Neuronal stem cell (in vitro differentiated cells): ENCODE measurements around the gene AVL9.
"Not testable (repeated sequence)": the region's sequence is repeated elsewhere in the genome, so short reads cannot be mapped to it uniquely, and the experiment has no call there.

ENCODE experiments used
- DNase-seq: peaks from one replicate; pipeline ENCODE4 v3.0.0-alpha.2; 2013; ENCODE audit warnings: low spot score
- H2AFZ ChIP-seq: one replicate; pipeline ENCODE4 v1.6.1; 2013; ENCODE audit warnings: mild to moderate bottlenecking, low read length, inconsistent platforms
- H2AK5ac ChIP-seq: 2 replicates; pipeline ENCODE4 v1.6.1; 2013; ENCODE audit warnings: low read depth, mild to moderate bottlenecking, inconsistent platforms, low read length, moderate library complexity, mixed read lengths
- H2BK120ac ChIP-seq: 2 replicates; pipeline ENCODE4 v1.6.1; 2013; ENCODE audit warnings: low read depth, mild to moderate bottlenecking, inconsistent platforms, low read length, moderate library complexity, mixed read lengths
- H2BK12ac ChIP-seq: one replicate; pipeline ENCODE4 v1.6.1; 2013; ENCODE audit warnings: low read length, inconsistent platforms
- H2BK15ac ChIP-seq: 2 replicates; pipeline ENCODE4 v1.6.1; 2013; ENCODE audit warnings: mild to moderate bottlenecking, low read length, inconsistent platforms, mixed read lengths
- H2BK5ac ChIP-seq: one replicate; pipeline ENCODE4 v1.6.1; 2013; ENCODE audit warnings: inconsistent platforms, mild to moderate bottlenecking, low read length, moderate library complexity
- H3K14ac ChIP-seq: one replicate; pipeline ENCODE4 v1.6.1; 2013; ENCODE audit warnings: low read length, inconsistent platforms
- H3K18ac ChIP-seq: 2 replicates; pipeline ENCODE4 v1.6.1; 2013; ENCODE audit warnings: low read length, inconsistent platforms
- H3K23ac ChIP-seq: 2 replicates; pipeline ENCODE4 v1.6.1; 2013; ENCODE audit warnings: low read depth, mild to moderate bottlenecking, mixed read lengths, low read length, inconsistent platforms; ENCODE audit not compliant: poor library complexity
- H3K27ac ChIP-seq: replicated peaks from 3 replicates; pipeline ENCODE4 v1.5.1; 2013; ENCODE audit warnings: low read length, inconsistent platforms
- H3K27me3 ChIP-seq, 3 experiments: 2 replicates each; pipeline ENCODE4 v1.6.1; 2013; ENCODE audit warnings: low read length in 3 of 3, mild to moderate bottlenecking in 2 of 3, inconsistent platforms in 1 of 3, low read depth in 1 of 3, mixed read lengths in 1 of 3, moderate library complexity in 1 of 3; ENCODE audit not compliant: control insufficient read depth in 3 of 3, insufficient read depth in 3 of 3
- H3K36me3 ChIP-seq, 2 donors: replicated peaks in 1 of 2; 2 replicates each; pipeline ENCODE4 v1.6.1; 2013; ENCODE audit warnings: low read length in 2 of 2; ENCODE audit not compliant: control insufficient read depth in 2 of 2, insufficient read depth in 2 of 2
- H3K4ac ChIP-seq: 2 replicates; pipeline ENCODE4 v1.6.1; 2013; ENCODE audit warnings: inconsistent platforms, mild to moderate bottlenecking, low read length, moderate library complexity
- H3K4me1 ChIP-seq, 2 donors: 1 replicate in 1 of 2; 2 replicates in 1 of 2; pipeline ENCODE4 v1.6.1; 2013; ENCODE audit warnings: low read length in 2 of 2, low read depth in 1 of 2; ENCODE audit not compliant: control insufficient read depth in 2 of 2, insufficient read depth in 1 of 2
- H3K4me2 ChIP-seq: one replicate; pipeline ENCODE4 v1.6.1; 2013; ENCODE audit warnings: mild to moderate bottlenecking, low read length, inconsistent platforms; ENCODE audit not compliant: insufficient read depth, poor library complexity, severe bottlenecking
- H3K4me3 ChIP-seq, 2 donors: 2 replicates each; pipeline ENCODE4 v1.5.1; 2013; ENCODE audit warnings: low read length in 2 of 2, mild to moderate bottlenecking in 2 of 2, inconsistent platforms in 1 of 2, moderate library complexity in 1 of 2
- H3K79me1 ChIP-seq: one replicate; pipeline ENCODE4 v1.6.1; 2013; ENCODE audit warnings: low read depth, mild to moderate bottlenecking, inconsistent platforms, low read length, moderate library complexity
- H3K9ac ChIP-seq: one replicate; pipeline ENCODE4 v1.6.1; 2013; ENCODE audit warnings: mild to moderate bottlenecking, low read depth, low read length, inconsistent platforms; ENCODE audit not compliant: poor library complexity
- H3K9me3 ChIP-seq, 2 donors: replicated peaks in 1 of 2; 2 replicates each; pipeline versions ENCODE3 to v1.6.1; 2013; ENCODE audit warnings: low read length in 2 of 2, mild to moderate bottlenecking in 2 of 2, inconsistent platforms in 1 of 2, low read depth in 1 of 2, mixed read lengths in 1 of 2, moderate library complexity in 1 of 2; ENCODE audit not compliant: control insufficient read depth in 2 of 2, insufficient read depth in 1 of 2
- H4K8ac ChIP-seq: one replicate; pipeline ENCODE4 v1.6.1; 2013; ENCODE audit warnings: low read depth, mild to moderate bottlenecking, inconsistent platforms, low read length, moderate library complexity
- H4K91ac ChIP-seq: one replicate; pipeline ENCODE4 v1.6.1; 2013; ENCODE audit warnings: low read length, low read depth, mild to moderate bottlenecking, inconsistent platforms; ENCODE audit not compliant: poor library complexity
- WGBS, 2 donors: extraction: QIAGEN DNeasy Blood & Tissue Kit; methylation state at CpG; one replicate each; pipeline ENCODE4 v1.1.7; 2013; ENCODE audit warnings: missing lambda C conversion rate in 2 of 2, mixed read lengths in 1 of 2; ENCODE audit not compliant: insufficient read length in 2 of 2, insufficient replicate concordance in 1 of 2; ENCODE audit errors: extremely low coverage in 2 of 2; 5-methylcytosine and 5-hydroxymethylcytosine counted together

Gene AVL9

GRCh38 chr7:32602470-32602869 lies 107.2 kb downstream of the AVL9 start:
- no peak overlapping the region for H4K8ac ChIP-seq
- no peak overlapping the region for H2BK15ac ChIP-seq
- no peak overlapping the region for H3K14ac ChIP-seq
- H3K4me2 ChIP-seq: no peak overlapping the region
- no CpG with 5 or more reads among the region's 2 CpGs for WGBS, 2 donors
- H3K4me1 ChIP-seq: no peaks in the 10 kb centered on the region
- no peak overlapping the region for H4K91ac ChIP-seq
- no peak overlapping the region for H2BK120ac ChIP-seq
- no peak overlapping the region for H3K4me3 ChIP-seq
- no peaks in the 10 kb centered on the region for H3K27me3 ChIP-seq
- no peak overlapping the region for H3K18ac ChIP-seq
- no peak overlapping the region for H2BK12ac ChIP-seq
- no peak overlapping the region for H2BK5ac ChIP-seq
- no peaks in the 10 kb centered on the region for H3K79me1 ChIP-seq
- H2AFZ ChIP-seq: no peak overlapping the region
- peaks cover 2 to 10% of the 10 kb centered on the region in 2 donors for H3K9me3 ChIP-seq
- no peak overlapping the region for H3K4ac ChIP-seq
- H3K9ac ChIP-seq: no peak overlapping the region
- no peak overlapping the region for H2AK5ac ChIP-seq
- H3K36me3 ChIP-seq: peaks cover 0 to 3% of the 10 kb centered on the region in 2 donors
- no peak for DNase-seq
- H3K27ac ChIP-seq: no peak overlapping the region
- no peak overlapping the region for H3K23ac ChIP-seq

- H2BK120ac ChIP-seq, H2BK15ac ChIP-seq, H4K91ac ChIP-seq, H3K36me3 ChIP-seq, H3K27ac ChIP-seq, H3K23ac ChIP-seq, H3K4ac ChIP-seq, H2BK5ac ChIP-seq, H2AFZ ChIP-seq, H3K18ac ChIP-seq, H3K4me3 ChIP-seq, H2BK12ac ChIP-seq, H3K27me3 ChIP-seq, H3K4me1 ChIP-seq, H3K14ac ChIP-seq, H3K4me2 ChIP-seq, H3K79me1 ChIP-seq, DNase-seq, H2AK5ac ChIP-seq, H4K8ac ChIP-seq, H3K9ac ChIP-seq: not testable (repeated sequence)
- peaks cover 0 to 10% of the 10 kb centered on the region in 2 donors for H3K9me3 ChIP-seq
- WGBS, 2 donors: no CpG with 5 or more reads among the region's 3 CpGs
Measured at GRCh38 chr7:32603492-32603891, 108.2 kb downstream of the AVL9 start.

DNA sequence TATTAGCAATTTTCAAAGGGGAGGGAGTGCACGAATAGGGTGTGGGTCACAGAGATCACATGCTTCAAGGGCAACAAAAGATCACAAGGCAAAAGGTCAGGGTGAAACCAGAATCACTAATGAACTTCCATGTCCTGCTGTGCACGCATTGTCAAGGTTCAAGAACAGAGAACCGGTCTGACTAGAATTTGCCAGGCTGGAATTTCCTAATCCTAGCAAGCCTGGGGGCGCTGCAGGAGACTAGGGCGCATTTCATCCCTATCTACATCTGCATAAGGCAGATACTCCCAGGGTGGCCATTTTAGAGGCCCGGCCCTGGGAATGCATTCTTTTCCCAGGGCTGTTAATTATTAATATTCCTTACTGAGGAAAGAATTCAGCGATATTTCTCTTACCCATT lies 108.8 kb downstream of the AVL9 start:
- H2BK12ac ChIP-seq, H4K91ac ChIP-seq, H2BK120ac ChIP-seq, H2BK5ac ChIP-seq, H3K4me3 ChIP-seq, H3K27ac ChIP-seq, H2BK15ac ChIP-seq, H3K79me1 ChIP-seq, H3K9ac ChIP-seq, H3K23ac ChIP-seq, H3K27me3 ChIP-seq, H3K14ac ChIP-seq, H2AFZ ChIP-seq, H3K36me3 ChIP-seq, DNase-seq, H3K4me2 ChIP-seq, H2AK5ac ChIP-seq, H4K8ac ChIP-seq, H3K4me1 ChIP-seq, H3K4ac ChIP-seq, H3K18ac ChIP-seq: not testable (repeated sequence)
- WGBS, 2 donors: no CpG with 5 or more reads among the region's 7 CpGs
- H3K9me3 ChIP-seq: peaks cover 0 to 10% of the 10 kb centered on the region in 2 donors

- H2AFZ ChIP-seq: no peak overlapping the region
- H3K4me2 ChIP-seq: no peak overlapping the region
- H2BK12ac ChIP-seq: no peak overlapping the region
- no peak overlapping the region for H2BK15ac ChIP-seq
- no peak overlapping the region for H3K14ac ChIP-seq
- no peak overlapping the region for H4K91ac ChIP-seq
- no peak overlapping the region for H4K8ac ChIP-seq
- H3K4ac ChIP-seq: no peak overlapping the region
- H3K27ac ChIP-seq: no peak overlapping the region
- H3K4me1 ChIP-seq: no peaks in the 10 kb centered on the region
- no peak for DNase-seq
- H3K36me3 ChIP-seq: no peaks in the 10 kb centered on the region
- H3K18ac ChIP-seq: no peak overlapping the region
- H3K23ac ChIP-seq: no peak overlapping the region
- no peaks in the 10 kb centered on the region for H3K27me3 ChIP-seq
- peaks cover 0 to 10% of the 10 kb centered on the region in 2 donors for H3K9me3 ChIP-seq
- H3K79me1 ChIP-seq: no peaks in the 10 kb centered on the region
- H2BK120ac ChIP-seq: no peak overlapping the region
- no peak overlapping the region for H2BK5ac ChIP-seq
- no peak overlapping the region for H2AK5ac ChIP-seq
- H3K9ac ChIP-seq: no peak overlapping the region
- H3K4me3 ChIP-seq: no peak overlapping the region
Measured at GRCh38 chr7:32605032-32605431, 109.7 kb downstream of the AVL9 start.
